Body of pancreas (tissue), 4 donors: Measurements from ENCODE around the gene ITK. TPM values are rescaled to one million over a fixed set of nuclear protein-coding genes. Genes with fewer than 3 reads are reported as not detected.
"Not testable (repeated sequence)": the region's sequence is repeated elsewhere in the genome, so short reads cannot be mapped to it uniquely, and the experiment has no call there.

Source experiments
- ATAC-seq: fragments of 150-250 bp; one replicate; pipeline ENCODE4 v1.9.1; 2016
- DNase-seq, 4 donors: peaks; one replicate each; pipeline ENCODE4 v3.0.0-alpha.2; 2019
- H3K27ac ChIP-seq, 4 donors: fragments of 200-600 bp; sonication (generic); 1 replicate in 3 of 4; 2 replicates in 1 of 4; pipeline versions ENCODE4 v1.5.1 to v1.6.1; 2016 to 2019; ENCODE audit warnings: mild to moderate bottlenecking in 1 of 4, mixed read lengths in 1 of 4, moderate library complexity in 1 of 4
- H3K27me3 ChIP-seq, 2 donors: fragments of 200-600 bp; sonication (generic); one replicate each; pipeline ENCODE4 v1.6.0; 2016; ENCODE audit warnings: mild to moderate bottlenecking in 1 of 2
- H3K36me3 ChIP-seq, 2 donors: fragments of 200-600 bp; sonication (generic); replicated peaks in 1 of 2; 2 replicates each; pipeline ENCODE4 v1.5.1; 2016; ENCODE audit warnings: low read depth in 2 of 2; ENCODE audit not compliant: insufficient read depth in 1 of 2
- H3K4me1 ChIP-seq: fragments of 200-600 bp; sonication (generic); one replicate; pipeline ENCODE4 v1.6.0; 2016
- H3K4me3 ChIP-seq, 2 donors: fragments of 200-600 bp; sonication (generic); 1 replicate in 1 of 2; 2 replicates in 1 of 2; pipeline ENCODE4 v1.5.1; 2016 to 2019
- H3K9me3 ChIP-seq, 3 donors: fragments of 200-600 bp; sonication (generic); 1 replicate in 2 of 3; 2 replicates in 1 of 3; pipeline ENCODE4 v1.5.1; 2016
- CTCF ChIP-seq, 7 experiments: fragments of 450-650 bp in 4 of 7; fragments of 200-600 bp in 3 of 7; sonication (generic) in 3 of 7; IDR thresholded peaks; one replicate each; pipeline ENCODE4 v1.5.1; 2016 to 2019; ENCODE audit warnings: antibody characterized with exemption in 7 of 7
- POLR2A ChIP-seq, 3 donors: fragments of 450-650 bp; IDR thresholded peaks; one replicate each; pipeline ENCODE4 v1.6.1; 2016; ENCODE audit warnings: antibody characterized with exemption in 3 of 3, mild to moderate bottlenecking in 2 of 3
- WGBS, 2 donors: methylation state at CpG; one replicate each; pipeline ENCODE4 v1.1.5; 2017; 5-methylcytosine and 5-hydroxymethylcytosine counted together
- intact Hi-C: fragments of 100-400 bp; cut with DNase I; formaldehyde crosslinking; loops from one replicate; pipeline ENCODE4 v1.15.1; 2023
- total RNA-seq, 2 donors: library from RNA; depleted of rRNA; stranded (reverse); fragments of >200 nt; gene quantifications; one replicate each; pipeline ENCODE4 v1.1.0, GENCODE V29; 2016

ITK gene
- total RNA-seq, 2 donors from 2014 or later = 0.78 to 2.6 TPM

GRCh38 chr5:157198277-157198986 is 17.8 kb downstream of the ITK start:
- 46 to 56% methylated on average over 4 to 5 of the region's 5 CpGs for WGBS, 2 donors
- no peak for TF ChIP-seq CTCF (IDR thresholded peaks at IDR 0.05)
- no peak for TF ChIP-seq POLR2A (IDR thresholded peaks at IDR 0.05)

GRCh38 chr5:157201857-157202256 is 21.2 kb downstream of the ITK start:
- Histone ChIP-seq H3K9me3 (no peaks in the 10 kb centered on the region), H3K36me3 (no peaks in the 10 kb centered on the region), H3K27ac (no peak overlapping the region), H3K4me3 (no peak overlapping the region), H3K27me3 (no peaks in the 10 kb centered on the region), H3K4me1 (no peaks in the 10 kb centered on the region)
- intact Hi-C loops = no loop called here
- WGBS, 2 donors = 66 to 73% methylated on average over 4 of the region's 4 CpGs
- no peak for DNase-seq
- TF ChIP-seq CTCF (IDR thresholded peaks at IDR 0.05) (no peak), POLR2A (IDR thresholded peaks at IDR 0.05) (no peak)
- ATAC-seq = no peak

More at GRCh38 chr5:157198277-157198986, 17.8 kb downstream of the ITK start:
- intact Hi-C loops = no loop called here
- Histone ChIP-seq H3K36me3 (no peaks in the 10 kb centered on the region), H3K4me3 (no peak overlapping the region), H3K4me1 (no peaks in the 10 kb centered on the region), H3K27ac (no peak overlapping the region), H3K9me3 (no peaks in the 10 kb centered on the region), H3K27me3 (no peaks in the 10 kb centered on the region)
- ATAC-seq = no peak
- DNase-seq = no peak

GRCh38 chr5:157203417-157203816 is 22.8 kb downstream of the ITK start:
- Histone ChIP-seq H3K4me3 (no peak overlapping the region), H3K9me3 (no peaks in the 10 kb centered on the region), H3K27me3 (no peaks in the 10 kb centered on the region), H3K4me1 (no peaks in the 10 kb centered on the region), H3K27ac (no peak overlapping the region), H3K36me3 (no peaks in the 10 kb centered on the region)
- TF ChIP-seq POLR2A (IDR thresholded peaks at IDR 0.05) (no peak), CTCF (IDR thresholded peaks at IDR 0.05) (no peak)
- no peak for ATAC-seq
- no peak for DNase-seq
- intact Hi-C loops = no loop called here
- 57 to 59% methylated on average over 4 of the region's 4 CpGs for whole genome bisulfite sequencing, 2 donors

GRCh38 chr5:157204765-157205164 is 24.1 kb downstream of the ITK start:
- H3K27me3 ChIP-seq = no peaks in the 10 kb centered on the region
- 51 to 62% methylated on average over 4 of the region's 4 CpGs for WGBS, 2 donors
- no peaks in the 10 kb centered on the region for H3K9me3 ChIP-seq
- DNase-seq = no peak
- H3K36me3 ChIP-seq = no peaks in the 10 kb centered on the region
- intact Hi-C loops = no loop called here
- TF ChIP-seq CTCF (IDR thresholded peaks at IDR 0.05) = no peak
- TF ChIP-seq POLR2A (IDR thresholded peaks at IDR 0.05) = no peak
- H3K4me1 ChIP-seq = no peaks in the 10 kb centered on the region
- H3K27ac ChIP-seq = no peak overlapping the region
- no peak for ATAC-seq
- H3K4me3 ChIP-seq = no peak overlapping the region

- TF ChIP-seq CTCF (IDR thresholded peaks at IDR 0.05) = no peak
- TF ChIP-seq POLR2A (IDR thresholded peaks at IDR 0.05) = no peak
- 66 to 76% methylated on average over 6 of the region's 6 CpGs for WGBS, 2 donors
- Histone ChIP-seq H3K36me3 (no peaks in the 10 kb centered on the region), H3K27ac (no peak overlapping the region), H3K4me3 (no peak overlapping the region), H3K27me3 (no peaks in the 10 kb centered on the region), H3K4me1 (no peaks in the 10 kb centered on the region), H3K9me3 (no peaks in the 10 kb centered on the region)
- ATAC-seq (no peak), DNase-seq (no peak)
- intact Hi-C loops = no loop called here
These were observed 25.1 kb downstream of the ITK start for GRCh38 chr5:157205708-157206107.

- H3K4me1 ChIP-seq, intact Hi-C loops, H3K9me3 ChIP-seq, ATAC-seq, H3K27ac ChIP-seq, H3K36me3 ChIP-seq, H3K27me3 ChIP-seq, H3K4me3 ChIP-seq, DNase-seq: not testable (repeated sequence)
- WGBS, 2 donors = 25 to 44% methylated on average over 1 of the region's 1 CpG
These were observed 30.0 kb downstream of the ITK start for GRCh38 chr5:157210652-157211051.
